CD4-positive, alpha-beta T cell treated with Interferon gamma for 1 hour (primary cell): ENCODE measurements around the gene KLC1.
A peak's percentile ranks its signal among the peaks of the same experiment; 100 is the strongest.
"Not testable (repeated sequence)": the region's sequence is repeated elsewhere in the genome, so short reads cannot be mapped to it uniquely, and the experiment has no call there.

Experiments used
- DNase-seq: peaks from one replicate; pipeline ENCODE4 v3.0.0-alpha.2; 2020

Gene KLC1

GRCh38 chr14:103626146-103626850 lies 2.7 kb upstream of the KLC1 start:
- no peak for DNase-seq

- DNase-seq, result no peak
Measured at GRCh38 chr14:103627073-103628025, 1.7 kb upstream of the KLC1 start.

- DNase-seq, result peak; percentile 58
Measured at GRCh38 chr14:103628221-103628683, 759 bp upstream of the KLC1 start.

GRCh38 chr14:103629503-103630121 lies 601 bp downstream of the KLC1 start:
- DNase-seq, result peak; percentile 29

GRCh38 chr14:103630364-103631108 lies 1.5 kb downstream of the KLC1 start:
- DNase-seq, result no peak

GRCh38 chr14:103633391-103633790 lies 4.4 kb downstream of the KLC1 start:
- no peak for DNase-seq

- no peak for DNase-seq
Measured at GRCh38 chr14:103634156-103634555, 5.1 kb downstream of the KLC1 start.

- no peak for DNase-seq
Measured at GRCh38 chr14:103638594-103638993, 9.6 kb downstream of the KLC1 start.

- DNase-seq, result no peak
Measured at GRCh38 chr14:103641161-103641560, 12.2 kb downstream of the KLC1 start.

GRCh38 chr14:103646189-103646588 lies 17.2 kb downstream of the KLC1 start:
- DNase-seq, result no peak

GRCh38 chr14:103649001-103649400 lies 20.0 kb downstream of the KLC1 start:
- no peak for DNase-seq

GRCh38 chr14:103650213-103650612 lies 21.2 kb downstream of the KLC1 start:
- no peak for DNase-seq

- no peak for DNase-seq
Measured at GRCh38 chr14:103651585-103651984, 22.6 kb downstream of the KLC1 start.

GRCh38 chr14:103652806-103653205 lies 23.8 kb downstream of the KLC1 start:
- DNase-seq, result no peak

- DNase-seq, result not testable (repeated sequence)
Measured at GRCh38 chr14:103653336-103653735, 24.3 kb downstream of the KLC1 start.

- no peak for DNase-seq
Measured at GRCh38 chr14:103653805-103654204, 24.8 kb downstream of the KLC1 start.

GRCh38 chr14:103654619-103655018 lies 25.6 kb downstream of the KLC1 start:
- DNase-seq, result no peak

GRCh38 chr14:103656031-103656755 lies 27.2 kb downstream of the KLC1 start:
- no peak for DNase-seq

- DNase-seq, result no peak
Measured at GRCh38 chr14:103656756-103657133, 27.7 kb downstream of the KLC1 start.

- DNase-seq, result no peak
Measured at GRCh38 chr14:103657471-103657870, 28.5 kb downstream of the KLC1 start.

GRCh38 chr14:103659631-103660030 lies 30.6 kb downstream of the KLC1 start:
- no peak for DNase-seq

- DNase-seq, result no peak
Measured at GRCh38 chr14:103662029-103662428, 33.0 kb downstream of the KLC1 start.
